GM18519 (cell line): Measurements from ENCODE around the gene CREB1.

ENCODE experiments used
- ATAC-seq: cut with Tn5 transposase; IDR thresholded peaks from one replicate; pipeline ENCODE4 v1.9.1; 2021; ENCODE audit warnings: mild to moderate bottlenecking, moderate library complexity; ENCODE audit not compliant: unreplicated experiment, low FRiP score

Gene CREB1

GRCh38 chr2:207534417-207534816 lies 4.7 kb downstream of the CREB1 start:
- no peak for ATAC-seq

- no peak for ATAC-seq
Measured at GRCh38 chr2:207539470-207539869, 9.7 kb downstream of the CREB1 start.

GRCh38 chr2:207540431-207540830 lies 10.7 kb downstream of the CREB1 start:
- no peak for ATAC-seq

- ATAC-seq, result no peak
Measured at GRCh38 chr2:207541933-207542332, 12.2 kb downstream of the CREB1 start.

- ATAC-seq, result no peak
Measured at GRCh38 chr2:207543272-207543671, 13.5 kb downstream of the CREB1 start.

- no peak for ATAC-seq
Measured at GRCh38 chr2:207546822-207547221, 17.1 kb downstream of the CREB1 start.

- no peak for ATAC-seq
Measured at GRCh38 chr2:207549145-207549544, 19.4 kb downstream of the CREB1 start.

- no peak for ATAC-seq
Measured at GRCh38 chr2:207558079-207558491, 28.3 kb downstream of the CREB1 start.

GRCh38 chr2:207561386-207562080 lies 31.8 kb downstream of the CREB1 start:
- ATAC-seq, result no peak

- no peak for ATAC-seq
Measured at GRCh38 chr2:207565736-207566500, 36.2 kb downstream of the CREB1 start.

- ATAC-seq, result no peak
Measured at GRCh38 chr2:207567671-207568070, 37.9 kb downstream of the CREB1 start.

GRCh38 chr2:207571370-207571769 lies 41.6 kb downstream of the CREB1 start:
- no peak for ATAC-seq

GRCh38 chr2:207584952-207585351 lies 55.2 kb downstream of the CREB1 start:
- no peak for ATAC-seq

- ATAC-seq, result no peak
Measured at GRCh38 chr2:207587305-207587704, 57.5 kb downstream of the CREB1 start.

- ATAC-seq, result no peak
Measured at GRCh38 chr2:207589143-207589542, 59.4 kb downstream of the CREB1 start.

- ATAC-seq, result no peak
Measured at GRCh38 chr2:207593277-207593676, 63.5 kb downstream of the CREB1 start.

GRCh38 chr2:207594264-207594663 lies 64.5 kb downstream of the CREB1 start:
- no peak for ATAC-seq

- no peak for ATAC-seq
Measured at GRCh38 chr2:207594731-207595130, 65.0 kb downstream of the CREB1 start.

GRCh38 chr2:207599636-207600035 lies 69.9 kb downstream of the CREB1 start:
- no peak for ATAC-seq

- no peak for ATAC-seq
Measured at GRCh38 chr2:207600231-207600630, 70.5 kb downstream of the CREB1 start.

GRCh38 chr2:207601774-207602173 lies 72.0 kb downstream of the CREB1 start:
- no peak for ATAC-seq

GRCh38 chr2:207603486-207603885 lies 73.7 kb downstream of the CREB1 start:
- no peak for ATAC-seq
